PC-9 (cell line): ENCODE data around the gene CDK2AP2.

Source experiments
- CTCF ChIP-seq: fragments of 200-600 bp; sonication (generic); conservative IDR thresholded peaks from 2 replicates; pipeline ENCODE4 v1.6.1; 2017; ENCODE audit warnings: mixed run types, antibody characterized with exemption, mild to moderate bottlenecking, moderate library complexity
- EZH2 ChIP-seq: fragments of 200-600 bp; sonication (generic); IDR thresholded peaks from 2 replicates; pipeline ENCODE4 v1.8.0; 2017; ENCODE audit warnings: antibody characterized with exemption, low read depth

DNA sequence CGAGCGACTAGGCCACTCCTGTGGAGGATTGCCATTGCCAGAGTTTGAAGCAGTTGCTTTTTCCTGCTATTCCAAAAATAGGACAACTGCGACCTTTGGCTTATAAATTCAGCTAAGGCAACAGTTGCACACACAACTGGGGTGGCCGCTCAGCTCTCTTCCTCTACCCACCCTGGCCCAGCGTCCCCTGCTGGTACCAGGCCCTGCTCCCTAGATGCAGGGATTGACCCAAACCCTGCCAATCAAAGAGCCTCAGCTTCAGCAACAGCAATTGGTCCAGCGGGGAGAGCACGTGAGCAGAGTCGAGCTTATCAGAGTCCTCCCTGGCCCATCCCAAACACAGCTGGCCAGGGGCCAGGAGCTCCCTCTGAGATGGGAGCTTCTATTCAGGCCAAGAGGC lies 37.3 kb upstream of the CDK2AP2 start:
- TF ChIP-seq CTCF (no peak), EZH2 (no peak)
